Measurements from ENCODE around the gene OLFM2. TPM values are rescaled to one million over a fixed set of nuclear protein-coding genes. Genes with fewer than 3 reads are reported as not detected.
"Not testable (repeated sequence)": the region's sequence is repeated elsewhere in the genome, so short reads cannot be mapped to it uniquely, and the experiment has no call there.

The OLFM2 gene
- total RNA-seq, 1 donor from 2014 or later, result 55.0 TPM

GRCh38 chr19:9952276-9952675 lies 16.0 kb upstream of the OLFM2 start:
- no peak overlapping the region for H3K27ac Mint-ChIP-seq
- no peaks in the 10 kb centered on the region for H3K4me1 Mint-ChIP-seq (ENCODE audit: low read depth)
- no peak for TF ChIP-seq CTCF (IDR thresholded peaks at IDR 0.05; ENCODE audit: unreplicated experiment)
- no peak overlapping the region for H3K4me3 Mint-ChIP-seq (ENCODE audit: low read depth)
- no peak for DNase-seq (ENCODE audit: low spot score, unreplicated experiment)
- peaks cover 10% of the 10 kb centered on the region for H3K27me3 Mint-ChIP-seq
- no peaks in the 10 kb centered on the region for H3K9me3 Mint-ChIP-seq (ENCODE audit: low read depth)
- H3K36me3 Mint-ChIP-seq (ENCODE audit: insufficient read depth), result no peaks in the 10 kb centered on the region

GRCh38 chr19:9947441-9947840 lies 11.1 kb upstream of the OLFM2 start:
- no peaks in the 10 kb centered on the region for H3K36me3 Mint-ChIP-seq (ENCODE audit: insufficient read depth)
- TF ChIP-seq CTCF (IDR thresholded peaks at IDR 0.05; ENCODE audit: unreplicated experiment), result no peak
- no peak overlapping the region for H3K27ac Mint-ChIP-seq
- no peak for DNase-seq (ENCODE audit: low spot score, unreplicated experiment)
- no peaks in the 10 kb centered on the region for H3K9me3 Mint-ChIP-seq (ENCODE audit: low read depth)
- peaks cover 23% of the 10 kb centered on the region for H3K27me3 Mint-ChIP-seq
- H3K4me3 Mint-ChIP-seq (ENCODE audit: low read depth), result no peak overlapping the region
- H3K4me1 Mint-ChIP-seq (ENCODE audit: low read depth), result peaks cover 2% of the 10 kb centered on the region

- H3K36me3 Mint-ChIP-seq (ENCODE audit: insufficient read depth); DNase-seq (ENCODE audit: low spot score, unreplicated experiment); H3K4me3 Mint-ChIP-seq (ENCODE audit: low read depth); H3K27ac Mint-ChIP-seq; H3K9me3 Mint-ChIP-seq (ENCODE audit: low read depth); H3K4me1 Mint-ChIP-seq (ENCODE audit: low read depth): not testable (repeated sequence)
- H3K27me3 Mint-ChIP-seq, result peaks cover 29% of the 10 kb centered on the region
These were observed 10.3 kb upstream of the OLFM2 start for GRCh38 chr19:9946528-9947125.

GRCh38 chr19:9945319-9945966 lies 9.1 kb upstream of the OLFM2 start:
- Mint-ChIP-seq H3K9me3 (ENCODE audit: low read depth) (peaks cover 4% of the 10 kb centered on the region), H3K27me3 (peaks cover 39% of the 10 kb centered on the region), H3K27ac (no peak overlapping the region), H3K36me3 (ENCODE audit: insufficient read depth) (no peaks in the 10 kb centered on the region), H3K4me1 (ENCODE audit: low read depth) (peaks cover 2% of the 10 kb centered on the region), H3K4me3 (ENCODE audit: low read depth) (no peak overlapping the region)
- no peak for DNase-seq (ENCODE audit: low spot score, unreplicated experiment)
- no peak for TF ChIP-seq CTCF (IDR thresholded peaks at IDR 0.05; ENCODE audit: unreplicated experiment)

- H3K4me3 Mint-ChIP-seq (ENCODE audit: low read depth), result no peak overlapping the region
- peaks cover 4% of the 10 kb centered on the region for H3K9me3 Mint-ChIP-seq (ENCODE audit: low read depth)
- DNase-seq (ENCODE audit: low spot score, unreplicated experiment), result no peak
- TF ChIP-seq CTCF (IDR thresholded peaks at IDR 0.05; ENCODE audit: unreplicated experiment), result no peak
- no peaks in the 10 kb centered on the region for H3K36me3 Mint-ChIP-seq (ENCODE audit: insufficient read depth)
- H3K27ac Mint-ChIP-seq, result no peak overlapping the region
- H3K4me1 Mint-ChIP-seq (ENCODE audit: low read depth), result peaks cover 2% of the 10 kb centered on the region
- peaks cover 42% of the 10 kb centered on the region for H3K27me3 Mint-ChIP-seq
These were observed 7.4 kb upstream of the OLFM2 start for GRCh38 chr19:9943744-9944143.

GRCh38 chr19:9941671-9942070 lies 5.4 kb upstream of the OLFM2 start:
- Mint-ChIP-seq H3K4me1 (ENCODE audit: low read depth) (peaks cover 2% of the 10 kb centered on the region), H3K36me3 (ENCODE audit: insufficient read depth) (no peaks in the 10 kb centered on the region), H3K27me3 (peaks cover 45% of the 10 kb centered on the region), H3K27ac (no peak overlapping the region), H3K9me3 (ENCODE audit: low read depth) (peaks cover 4% of the 10 kb centered on the region), H3K4me3 (ENCODE audit: low read depth) (no peak overlapping the region)
- no peak for DNase-seq (ENCODE audit: low spot score, unreplicated experiment)
- no peak for TF ChIP-seq CTCF (IDR thresholded peaks at IDR 0.05; ENCODE audit: unreplicated experiment)

Measured in progenitor cell of endocrine pancreas (in vitro differentiated cells).